Adrenal gland (tissue), 5 donors: ENCODE measurements around the gene SLC6A20.

Experiments used
- CTCF ChIP-seq, 6 experiments: fragments of 450-650 bp in 4 of 6; fragments of 200-600 bp in 2 of 6; sonication (generic) in 1 of 6; IDR thresholded peaks; 1 replicate in 5 of 6; 2 replicates in 1 of 6; pipeline versions ENCODE4 v1.5.1 to v1.8.0; 2016 to 2021; ENCODE audit warnings: antibody characterized with exemption in 6 of 6, mild to moderate bottlenecking in 2 of 6, moderate library complexity in 1 of 6
- POLR2A ChIP-seq, 2 donors: fragments of 450-650 bp; IDR thresholded peaks; one replicate each; pipeline ENCODE4 v1.6.1; 2017; ENCODE audit warnings: antibody characterized with exemption in 2 of 2, mild to moderate bottlenecking in 2 of 2, moderate library complexity in 1 of 2
- donor health status: DM: no; HTN: no; CAD: no.

GRCh38 chr3:45783667-45784066 is 12.7 kb downstream of the SLC6A20 start:
- TF ChIP-seq CTCF (IDR thresholded peaks at IDR 0.05) = no peak
- TF ChIP-seq POLR2A (IDR thresholded peaks at IDR 0.05) = no peak
